HG02588 (cell line): ENCODE data around the gene AGTRAP.

Experiments
- ATAC-seq: cut with Tn5 transposase; IDR thresholded peaks from one replicate; pipeline ENCODE4 v1.9.1; 2021; ENCODE audit warnings: mild to moderate bottlenecking, moderate library complexity; ENCODE audit not compliant: unreplicated experiment

The AGTRAP gene

DNA sequence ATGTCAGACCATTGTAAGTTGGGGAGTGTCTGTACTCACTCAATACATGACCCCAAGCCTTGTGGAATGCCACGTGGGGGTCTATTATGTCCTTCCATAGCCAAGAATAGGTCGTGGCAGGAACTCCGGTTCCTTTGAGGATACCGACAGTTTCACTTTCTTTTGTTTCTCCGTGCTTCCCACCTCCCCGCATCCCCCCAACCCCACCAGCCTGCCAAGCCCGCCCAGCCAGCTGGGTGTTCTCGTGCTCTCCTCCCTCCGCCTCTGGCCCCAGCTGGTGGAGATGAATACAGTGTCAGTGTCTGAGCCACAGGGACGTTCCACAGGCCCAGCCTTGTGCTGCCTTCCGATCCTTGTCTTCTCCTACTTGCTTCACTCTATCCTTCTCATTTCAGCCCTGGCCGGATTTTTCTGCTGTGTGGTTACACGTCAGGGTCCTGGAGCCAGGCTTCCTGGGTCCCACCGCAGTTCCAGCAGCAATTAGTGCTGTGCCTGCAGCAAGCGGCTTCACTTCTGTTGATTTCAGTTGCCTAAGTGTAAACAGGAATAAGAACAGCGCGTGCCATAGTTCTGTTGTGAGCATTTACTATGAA lies 4.1 kb upstream of the AGTRAP start:
- no peak for ATAC-seq

DNA sequence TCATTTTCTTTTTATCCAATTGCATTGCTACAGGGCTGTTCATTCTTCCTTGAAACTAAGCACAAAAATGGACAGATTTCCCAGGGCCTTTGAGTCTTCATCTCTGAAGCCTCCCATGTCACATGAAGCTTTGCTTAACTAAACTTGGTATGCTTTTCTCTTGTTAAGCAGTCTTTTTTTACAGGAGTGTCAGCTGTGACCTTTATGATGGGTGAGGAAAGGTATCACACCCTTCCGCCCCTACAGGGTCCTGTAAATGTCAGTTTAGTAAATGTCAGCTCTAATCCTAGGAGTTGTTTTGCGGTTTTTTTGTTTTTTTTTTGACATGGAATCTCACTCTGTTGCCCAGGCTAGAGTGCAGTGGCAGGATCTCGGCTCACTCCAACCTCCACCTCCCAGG lies 2.6 kb upstream of the AGTRAP start:
- no peak for ATAC-seq

DNA sequence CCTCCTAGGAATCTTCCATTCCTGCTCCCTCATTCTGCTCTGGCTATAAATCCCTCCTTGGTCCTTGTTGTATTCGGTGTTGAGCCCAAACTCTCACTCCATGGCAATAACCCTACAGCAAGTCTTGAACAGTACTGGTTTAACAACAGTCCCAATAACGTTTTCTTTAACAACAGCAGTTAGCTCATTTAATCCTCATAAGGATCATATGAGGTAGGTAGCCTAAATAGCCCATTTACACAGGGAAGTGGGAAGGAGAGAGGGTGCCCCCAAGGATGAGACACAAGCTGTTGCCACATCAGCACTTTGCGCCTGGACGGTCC lies 444 bp upstream of the AGTRAP start:
- ATAC-seq: no peak

DNA sequence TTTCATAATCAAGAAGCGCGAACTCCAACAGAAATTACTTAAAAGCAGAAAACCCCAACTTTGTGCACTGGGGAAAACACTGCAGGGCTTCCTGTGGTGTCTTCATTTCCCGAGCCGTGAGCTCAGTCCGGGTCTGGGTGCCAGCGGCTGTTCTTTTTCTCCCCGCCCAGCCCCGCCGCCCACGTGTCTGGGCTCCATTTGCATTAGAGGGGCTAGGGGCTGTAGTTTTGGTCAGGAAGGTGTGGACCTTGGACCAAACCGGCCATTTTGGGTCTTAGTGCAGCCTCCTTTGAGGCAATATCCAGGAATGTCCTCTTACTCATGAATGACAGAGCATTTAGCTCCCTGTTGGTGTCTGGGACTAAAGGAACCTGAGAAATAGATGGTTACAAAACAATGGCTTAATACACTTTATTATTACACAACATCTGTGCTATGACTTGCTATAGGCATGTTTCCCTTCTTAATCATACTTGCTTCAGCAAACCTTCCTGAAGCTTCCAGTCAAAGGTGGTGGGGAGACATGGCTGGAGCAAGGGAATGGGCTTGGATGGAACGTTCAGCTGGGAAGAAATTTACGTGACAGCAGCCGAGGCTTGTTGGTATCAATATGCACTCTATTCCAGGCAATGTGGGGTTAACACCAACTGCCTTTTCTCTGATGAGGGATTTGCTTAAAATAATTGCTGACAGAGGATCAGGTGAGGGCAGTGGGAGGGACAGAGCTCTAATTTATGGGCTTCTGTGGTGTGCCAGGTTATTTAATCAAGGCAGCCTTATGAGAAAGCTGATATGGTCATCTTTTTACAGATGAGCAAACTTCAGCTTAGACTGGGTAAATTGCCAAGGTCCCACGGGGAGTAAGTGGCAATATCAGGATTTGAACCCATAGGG lies 1.1 kb downstream of the AGTRAP start:
- no peak for ATAC-seq

DNA sequence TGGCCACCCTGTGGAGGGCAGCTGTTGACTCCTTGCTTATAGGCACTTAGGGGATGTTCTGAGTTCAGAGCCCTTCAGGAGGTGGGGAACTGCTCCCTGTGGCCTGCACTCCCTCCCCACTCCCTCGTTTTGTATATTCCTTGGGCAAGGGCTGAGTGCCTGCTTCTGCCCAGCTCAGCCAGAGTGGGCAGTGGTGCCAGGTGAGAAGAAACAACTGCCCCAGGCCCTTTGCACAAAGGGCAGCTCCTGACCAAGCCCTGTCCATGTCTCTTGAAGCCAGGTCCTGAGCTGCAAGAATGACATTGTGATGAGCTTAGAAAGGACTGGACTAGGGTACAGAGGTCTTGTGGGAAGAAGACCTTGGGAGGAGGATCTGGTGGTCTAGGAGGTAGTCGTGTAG lies 2.2 kb downstream of the AGTRAP start:
- ATAC-seq: no peak

DNA sequence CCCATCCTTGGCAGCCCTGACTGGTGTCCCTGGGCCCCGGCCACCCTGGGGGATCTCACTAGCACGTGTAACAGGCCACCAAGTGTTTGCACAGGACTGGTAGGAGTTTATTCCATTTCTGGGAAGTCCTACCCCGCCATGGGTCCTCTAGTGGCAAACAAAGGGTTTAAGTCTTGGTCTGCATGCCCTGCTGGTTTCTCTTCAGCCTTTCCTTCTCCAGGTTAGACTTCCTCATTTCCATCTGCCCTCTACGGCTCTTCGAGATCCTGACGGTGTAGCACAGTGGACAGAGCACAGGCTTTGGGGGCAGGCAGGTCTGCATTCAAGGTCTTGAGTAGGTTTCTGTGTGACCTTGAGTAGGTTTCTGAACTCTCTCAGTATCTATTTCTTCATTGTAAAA lies 2.8 kb downstream of the AGTRAP start:
- no peak for ATAC-seq

DNA sequence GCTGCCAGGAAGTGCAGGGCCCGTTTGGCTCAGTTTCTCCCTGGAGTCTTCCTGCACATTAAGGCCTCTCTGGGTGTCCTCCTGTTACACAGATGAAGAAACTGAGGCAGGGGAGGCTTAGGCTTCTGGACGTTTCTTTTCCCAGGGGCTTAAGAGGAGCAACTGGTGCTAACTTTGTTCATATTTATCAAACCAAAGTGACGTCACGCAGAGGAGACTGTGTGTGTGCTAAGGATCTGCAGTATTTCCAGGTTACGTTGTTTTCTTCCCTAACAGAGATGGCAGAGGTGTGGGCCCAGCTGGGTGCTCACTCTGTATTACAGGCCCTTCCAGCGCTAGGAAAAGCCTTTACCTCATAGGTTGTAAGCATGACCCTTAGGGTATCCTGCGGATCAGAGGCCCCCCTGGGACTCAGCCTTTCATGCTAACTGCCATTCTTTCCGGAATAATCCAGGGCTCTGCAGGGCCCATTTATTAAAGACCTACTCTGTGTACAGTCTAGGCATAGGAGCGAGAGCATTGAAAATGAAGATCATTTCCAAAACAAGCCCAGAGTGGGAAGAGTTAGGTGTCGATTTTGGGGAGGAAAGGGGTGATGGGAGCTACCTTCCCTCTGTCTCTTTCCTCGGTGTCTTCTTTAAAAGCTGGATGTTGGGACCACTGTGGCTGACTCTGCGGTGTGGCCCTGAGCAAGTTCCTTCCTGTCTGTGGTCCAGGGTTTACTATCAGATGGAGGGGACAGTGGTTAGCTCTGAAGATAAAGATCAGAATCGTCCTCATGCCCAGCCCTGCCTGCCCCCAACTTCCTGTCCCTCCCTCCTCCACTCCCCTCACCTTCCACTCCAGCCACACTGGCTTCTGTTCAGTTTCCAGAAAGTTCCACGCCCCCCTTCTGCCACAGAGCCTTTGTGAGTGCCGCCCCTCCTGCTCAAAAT lies 4.6 kb downstream of the AGTRAP start:
- ATAC-seq: no peak

DNA sequence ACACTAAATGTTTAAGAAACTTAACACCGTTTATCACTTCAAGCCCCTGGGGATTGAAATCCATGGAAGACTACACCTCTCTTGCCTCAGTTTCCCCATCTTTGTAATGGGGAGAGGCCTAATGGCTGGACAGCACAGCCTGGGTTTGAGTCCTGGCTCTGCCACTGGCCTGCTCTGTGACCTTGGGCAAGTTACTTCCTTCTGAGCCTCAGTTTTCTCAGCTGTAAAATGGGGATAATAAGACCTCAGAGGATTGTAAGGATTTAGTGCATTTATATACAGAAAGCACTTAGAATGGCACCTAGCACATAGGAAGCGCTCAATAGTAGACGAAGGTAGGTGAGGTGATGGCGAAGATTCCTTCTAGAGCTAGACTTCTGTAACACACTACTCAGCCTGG lies 5.5 kb downstream of the AGTRAP start:
- ATAC-seq: no peak

DNA sequence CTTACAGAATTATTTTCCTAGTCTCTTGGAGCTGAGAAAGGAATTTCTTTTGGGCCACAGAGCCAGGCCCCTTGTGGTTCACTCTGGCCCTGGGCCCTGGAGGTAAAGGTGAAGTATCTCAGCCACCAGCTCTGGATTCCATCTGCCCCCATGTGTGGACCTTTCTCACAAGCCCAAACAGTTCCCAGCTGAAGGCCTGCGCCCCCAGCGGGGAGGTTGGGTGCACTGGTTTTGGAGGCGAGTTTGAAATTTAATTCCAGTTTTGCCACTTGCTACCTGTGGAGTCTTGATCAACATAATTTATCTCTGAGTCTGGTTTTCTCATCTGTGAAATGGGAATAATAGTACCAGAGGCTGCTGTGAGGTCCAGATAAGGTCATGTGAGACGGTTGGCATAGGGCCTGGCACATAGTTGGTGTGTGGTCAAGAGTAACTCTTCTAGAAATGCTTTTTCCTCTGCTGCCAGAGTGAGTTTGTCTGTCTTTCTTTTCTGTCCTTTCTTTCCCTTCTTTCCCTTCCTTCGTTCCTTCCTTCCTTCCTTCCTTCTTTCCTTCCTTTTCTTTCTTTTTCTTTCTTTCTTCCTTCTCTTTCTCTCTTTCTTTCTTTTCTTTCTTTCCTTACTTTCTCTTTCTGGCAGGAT lies 6.1 kb downstream of the AGTRAP start:
- ATAC-seq: no peak

DNA sequence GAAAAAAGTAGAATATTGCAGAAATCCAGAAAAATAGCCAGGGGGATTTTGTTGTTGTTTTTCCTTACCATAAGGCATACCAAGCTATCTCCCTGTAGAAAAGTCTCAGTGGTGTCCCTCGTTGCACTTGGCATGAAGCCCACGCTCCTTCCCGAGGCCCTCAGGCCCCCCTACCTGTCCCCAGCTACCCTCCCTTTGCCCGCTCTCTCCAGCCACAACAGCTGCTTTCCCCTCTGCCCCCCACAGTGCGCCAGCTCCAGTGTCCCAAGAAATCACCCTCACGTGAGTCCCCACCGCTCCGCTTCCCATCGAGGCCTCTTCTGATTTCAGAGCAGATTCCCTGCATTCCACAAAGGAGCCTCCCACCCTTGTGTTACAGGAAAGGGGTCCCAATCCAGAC lies 8.4 kb downstream of the AGTRAP start:
- no peak for ATAC-seq

DNA sequence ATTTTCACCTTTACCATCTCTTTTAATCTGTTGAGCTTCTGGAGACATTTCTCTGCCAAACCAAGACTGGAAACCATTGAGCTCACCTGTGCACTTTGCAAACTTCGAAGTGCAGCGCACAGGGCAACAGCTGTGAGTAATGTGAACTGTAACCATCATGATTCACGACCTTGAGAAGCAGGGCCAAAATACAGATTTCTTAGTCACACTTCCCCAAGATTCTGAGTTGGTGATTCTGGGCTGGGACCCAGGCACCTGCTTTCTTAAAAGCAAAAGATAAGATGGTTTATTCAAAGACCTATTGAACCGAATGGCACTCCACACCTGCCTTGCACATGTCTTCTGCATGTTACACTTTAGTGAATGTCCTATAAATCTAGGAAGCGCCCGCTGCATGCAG lies 10.2 kb downstream of the AGTRAP start:
- no peak for ATAC-seq

DNA sequence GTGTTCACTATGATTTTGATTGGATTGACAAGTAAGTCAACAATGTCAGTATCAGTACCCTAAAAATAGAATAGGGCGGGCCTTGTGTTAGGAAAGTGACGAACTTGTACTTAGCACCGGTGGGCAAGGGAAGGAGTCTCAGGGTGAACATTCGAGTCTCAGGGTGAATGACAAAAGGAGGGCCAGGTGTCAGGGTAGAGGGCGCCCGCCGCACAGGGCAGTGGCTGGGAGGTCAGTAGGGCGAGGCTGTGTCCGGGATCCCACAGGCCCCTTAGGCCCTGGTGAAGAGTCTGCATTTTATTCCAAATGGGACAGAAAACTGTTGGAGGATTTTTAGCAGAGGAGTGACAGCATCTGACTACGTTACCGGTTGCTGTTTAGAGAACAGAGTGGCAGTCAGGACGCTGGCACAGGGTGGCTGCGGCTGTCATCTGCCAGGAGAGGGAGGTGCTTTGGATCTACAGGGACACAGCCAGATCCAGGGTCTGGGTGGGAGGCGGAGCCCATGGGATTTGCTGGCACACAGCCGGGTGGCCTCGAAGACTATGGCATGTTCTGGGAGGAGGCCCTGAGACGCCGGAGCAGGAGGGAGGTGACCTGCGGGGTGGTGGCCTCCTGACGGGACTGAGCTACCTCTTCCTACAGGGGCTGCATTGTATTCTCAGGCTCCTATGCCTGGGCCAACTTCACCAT lies 11.0 kb downstream of the AGTRAP start:
- ATAC-seq: no peak

DNA sequence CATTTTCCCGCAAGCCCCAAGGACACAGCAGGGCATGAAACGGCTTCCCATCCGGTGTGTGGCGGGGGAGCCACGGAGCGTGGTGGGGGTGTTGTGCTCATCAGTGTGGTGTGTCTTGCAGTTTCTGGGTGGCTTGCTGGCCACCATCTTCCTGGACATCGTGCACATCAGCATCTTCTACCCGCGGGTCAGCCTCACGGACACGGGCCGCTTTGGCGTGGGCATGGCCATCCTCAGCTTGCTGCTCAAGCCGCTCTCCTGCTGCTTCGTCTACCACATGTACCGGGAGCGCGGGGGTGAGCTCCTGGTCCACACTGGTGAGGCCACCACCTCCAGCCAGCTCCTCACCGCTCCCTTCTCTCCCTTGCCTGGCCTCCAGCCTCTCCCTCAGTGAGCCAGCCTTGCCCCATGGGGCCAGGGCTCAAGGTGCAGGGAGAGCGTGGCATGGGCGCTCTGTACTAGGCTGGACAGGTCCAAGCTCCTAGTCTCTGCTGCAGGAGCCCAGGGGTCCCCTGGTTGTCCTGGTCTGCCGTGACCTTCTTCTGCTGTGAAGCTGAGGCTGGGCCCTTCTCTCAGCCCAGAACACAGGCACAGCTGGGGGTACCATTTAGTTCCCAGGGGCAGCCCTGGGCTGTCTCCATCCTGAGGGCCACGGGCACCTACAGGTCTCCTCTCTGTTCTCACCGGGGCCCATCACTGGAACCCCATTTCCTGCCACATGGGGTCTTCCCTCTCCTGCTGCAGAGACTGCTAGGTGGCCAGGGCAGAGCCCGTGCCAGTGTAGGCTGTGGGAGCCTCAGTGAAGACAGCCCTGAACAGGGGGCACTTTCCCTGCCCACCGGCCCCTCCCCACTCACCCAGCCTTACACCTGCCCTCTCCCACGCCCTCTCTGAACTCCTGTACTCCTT lies 12.6 kb downstream of the AGTRAP start:
- no peak for ATAC-seq

DNA sequence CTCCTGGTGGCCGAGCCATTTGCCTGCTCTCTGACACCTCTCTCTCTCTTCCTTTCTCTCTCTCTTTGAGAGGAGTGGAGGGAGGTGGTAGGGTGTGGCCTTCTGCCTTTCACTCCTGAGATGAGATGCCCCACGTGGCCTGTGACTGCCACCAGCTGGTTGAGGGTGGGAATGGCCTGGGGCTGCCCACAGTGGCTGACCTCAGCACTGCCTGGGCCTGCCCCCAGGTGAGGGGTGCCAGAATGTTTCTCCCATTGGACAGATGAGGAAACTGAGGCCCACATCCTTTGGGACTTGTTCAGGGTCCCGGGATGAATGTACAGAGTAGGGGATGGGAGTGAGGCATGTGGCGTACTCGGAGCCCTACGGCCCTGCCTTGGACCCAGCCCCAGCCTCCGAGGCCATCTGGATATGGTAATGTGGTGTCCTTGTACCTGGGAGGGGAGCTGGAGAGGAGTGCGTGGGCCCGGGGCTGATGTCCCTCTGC lies 13.3 kb downstream of the AGTRAP start:
- ATAC-seq: no peak

DNA sequence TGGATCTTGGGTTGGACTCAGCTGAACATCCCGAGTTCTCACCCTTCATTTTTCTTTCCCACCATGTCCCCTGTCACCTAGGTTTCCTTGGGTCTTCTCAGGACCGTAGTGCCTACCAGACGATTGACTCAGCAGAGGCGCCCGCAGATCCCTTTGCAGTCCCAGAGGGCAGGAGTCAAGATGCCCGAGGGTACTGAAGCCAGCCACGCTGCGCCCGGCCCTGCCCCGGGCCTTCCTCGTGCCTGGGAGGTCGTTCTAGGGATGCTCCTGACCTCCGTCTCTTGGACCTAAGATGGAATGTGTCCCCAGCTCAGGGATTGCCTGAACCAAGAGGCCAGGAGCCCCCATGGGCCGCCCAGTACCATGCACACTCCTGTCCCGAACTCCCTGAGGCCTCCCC lies 14.1 kb downstream of the AGTRAP start:
- ATAC-seq: no peak

DNA sequence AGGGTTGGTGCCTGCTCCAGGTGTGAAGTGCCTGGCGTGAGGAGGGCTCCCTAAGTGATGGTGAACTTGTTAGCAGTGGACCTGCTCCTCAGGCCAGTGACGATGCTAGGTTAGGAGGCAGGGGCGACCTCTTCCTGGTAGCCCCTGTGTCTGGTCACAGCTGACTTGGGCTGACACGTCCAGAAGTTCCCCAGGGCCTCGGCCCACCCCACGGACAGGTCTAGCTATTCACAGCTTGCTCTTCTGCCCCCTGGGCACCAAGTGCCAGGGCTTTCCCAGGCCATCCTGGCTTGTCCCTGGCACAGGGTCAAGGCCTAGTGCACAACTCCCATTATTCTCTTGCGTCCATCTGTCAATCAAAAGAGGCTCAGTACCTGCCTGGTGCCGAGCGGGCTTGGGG lies 15.2 kb downstream of the AGTRAP start:
- ATAC-seq: no peak

DNA sequence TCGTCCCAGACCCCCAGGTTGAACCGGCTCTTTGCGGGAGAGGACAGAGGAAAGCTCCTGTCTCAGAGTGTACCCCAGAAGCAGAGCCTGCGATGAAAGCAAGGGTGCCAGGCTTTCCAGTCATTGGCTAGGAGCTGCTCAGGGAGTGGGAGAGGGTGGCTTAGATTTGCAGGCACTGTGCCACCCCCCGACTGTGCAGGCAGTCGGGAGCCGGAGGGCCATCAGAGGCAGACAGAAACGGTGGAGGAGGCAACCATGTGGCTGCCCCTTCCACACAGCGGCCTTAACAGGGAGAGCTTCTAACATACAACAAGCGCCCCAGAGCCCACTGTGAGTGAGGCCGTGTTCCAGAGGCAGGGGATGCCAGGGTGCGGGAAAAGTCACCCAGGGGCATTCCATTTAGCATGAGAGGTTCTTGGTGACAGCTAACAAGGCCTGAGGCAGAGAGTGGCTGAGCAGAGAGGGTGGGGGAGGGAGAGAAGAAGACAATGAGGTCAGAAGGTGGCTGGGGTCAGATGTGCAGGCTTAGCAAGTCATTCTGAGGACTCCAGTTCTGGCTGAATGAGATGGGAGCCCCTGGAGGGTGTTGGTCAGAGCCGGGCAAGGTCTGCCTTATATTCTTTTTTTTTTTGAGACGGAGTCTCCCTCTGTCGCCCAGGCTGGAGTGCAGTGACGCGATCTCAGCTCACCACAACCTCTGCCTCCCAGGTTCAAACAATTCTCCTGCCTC lies 16.6 kb downstream of the AGTRAP start:
- ATAC-seq: no peak

DNA sequence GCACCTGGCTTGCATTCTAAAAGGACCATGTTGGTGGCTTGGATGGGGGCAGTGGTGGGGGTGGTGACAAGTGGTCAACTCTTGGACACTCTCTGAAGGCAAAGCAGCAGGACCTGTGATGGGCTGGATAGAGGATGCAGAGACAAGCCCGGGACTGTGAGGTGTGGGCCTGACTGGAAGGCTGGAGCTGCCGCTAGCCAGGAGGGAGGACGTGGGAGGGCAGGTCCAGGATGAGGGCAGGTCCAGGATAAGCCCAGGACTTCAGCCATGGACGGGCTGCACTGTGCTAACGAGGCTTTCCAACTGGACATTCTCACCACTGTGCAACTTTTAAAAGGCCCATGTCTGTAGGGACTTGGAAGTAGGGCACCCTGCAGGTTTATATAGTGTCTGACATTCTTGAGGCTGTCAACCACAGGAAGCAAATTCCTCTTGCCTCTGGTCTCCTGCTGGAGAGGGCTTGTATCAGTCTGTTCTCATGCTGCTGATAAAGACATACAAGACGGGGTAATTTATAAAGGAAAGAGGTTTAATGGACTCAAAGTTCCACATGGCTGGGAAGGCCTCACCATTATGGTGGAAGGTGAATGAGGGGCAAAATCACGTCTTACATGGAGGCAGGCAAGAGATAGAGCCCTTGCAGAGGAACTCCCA lies 17.7 kb downstream of the AGTRAP start:
- no peak for ATAC-seq
